ENCODE data around the gene VMP1. TPM values are rescaled to one million over a fixed set of nuclear protein-coding genes. Genes with fewer than 3 reads are reported as not detected.

VMP1 gene
- total and polyA plus RNA-seq, 2 donors (not counting 1 experiment from before 2014, with no cell fraction given) = 20.4 to 83.5 TPM

DNA sequence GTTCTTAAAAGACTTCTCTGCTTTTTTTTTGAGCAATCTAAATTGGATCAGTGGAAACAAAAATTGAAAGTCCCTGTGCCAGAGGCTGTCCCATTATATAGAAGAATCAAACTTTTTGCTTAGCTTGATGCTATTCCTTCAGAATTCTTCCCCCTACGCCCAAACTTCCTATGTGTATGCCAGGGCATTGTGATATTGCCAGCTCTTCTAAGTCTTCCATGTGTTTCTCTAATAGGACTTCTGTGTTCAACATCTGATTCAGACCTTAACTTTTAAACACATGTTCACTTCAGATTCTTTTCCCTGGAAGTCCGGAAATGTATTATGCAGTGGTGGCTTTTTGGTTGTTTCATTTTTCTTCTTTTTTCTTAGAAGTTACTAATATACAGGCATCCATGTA, 19.0 kb upstream of the VMP1 start:
- H3K27me3 Mint-ChIP-seq = no peaks in the 10 kb centered on the region
- Histone ChIP-seq H3K36me3 (replicated peaks in 1 of 2; ENCODE audit: control extremely low read depth in 1 of 2, control insufficient read depth in 1 of 2, extremely low read depth in 1 of 2, insufficient read depth in 2 of 2, low read length in 1 of 2) (peaks cover 30 to 78% of the 10 kb centered on the region in 2 experiments), H2AFZ (ENCODE audit: insufficient read depth, low read depth, low read length, poor library complexity, severe bottlenecking) (no peak overlapping the region), H4K20me1 (ENCODE audit: control insufficient read depth, insufficient read depth, low read length, poor library complexity, severe bottlenecking) (peaks cover 4% of the 10 kb centered on the region), H3K9me3 (ENCODE audit: control extremely low read depth in 1 of 3, control insufficient read depth in 2 of 3, insufficient read depth in 1 of 3, low read length in 2 of 3) (no peaks in the 10 kb centered on the region), H3K27me3 (replicated peaks in 1 of 4; ENCODE audit: control extremely low read depth in 1 of 4, control insufficient read depth in 3 of 4, insufficient read depth in 4 of 4, low read length in 3 of 4) (no peaks in the 10 kb centered on the region), H3K4me1 (ENCODE audit: control insufficient read depth in 2 of 2, insufficient read depth in 2 of 2, low read length in 2 of 2) (no peaks in the 10 kb centered on the region), H3K4me3 (ENCODE audit: control extremely low read depth in 1 of 5, extremely low read depth in 1 of 5, insufficient read depth in 1 of 5, low read depth in 2 of 5, low read length in 4 of 5) (no peak overlapping the region), H3K4me2 (replicated peaks; ENCODE audit: low read depth, low read length, poor library complexity, severe bottlenecking) (no peak overlapping the region), H3K27ac (ENCODE audit: low read length in 2 of 2) (peak overlapping the region in 1 of 2 donors; percentile 12), H3K79me2 (ENCODE audit: control insufficient read depth, insufficient read depth, low read length) (peaks cover 26% of the 10 kb centered on the region), H3K9ac (ENCODE audit: low read length) (no peak overlapping the region)
- TF ChIP-seq CTCF (IDR thresholded peaks at IDR 0.05) (no peak), EZH2 (IDR thresholded peaks at IDR 0.05; ENCODE audit: borderline replicate concordance, insufficient read depth, low read depth, low read length, poor library complexity, severe bottlenecking) (no peak)
- intact Hi-C loops (cut with micrococcal nuclease) = no loop called here
- ATAC-seq (ENCODE audit: low read depth) (no peak), DNase-seq (no peak)
- ChIA-PET POLR2A (no interaction called here), CTCF (interaction anchor here (0.8 to 1.1 kb wide), 3 partner anchors 10 to 26 kb away, joined by 3 read pairs; no protein-coding TSS in a partner anchor)
- H3K27ac Mint-ChIP-seq = no peak overlapping the region
- WGBS (ENCODE audit: insufficient coverage) = no CpG with 5 or more reads among the region's 2 CpGs
- H3K4me1 Mint-ChIP-seq = peaks cover 9% of the 10 kb centered on the region
- H3K4me3 Mint-ChIP-seq = no peak overlapping the region
- H3K9me3 Mint-ChIP-seq (ENCODE audit: insufficient read depth) = no peaks in the 10 kb centered on the region

DNA sequence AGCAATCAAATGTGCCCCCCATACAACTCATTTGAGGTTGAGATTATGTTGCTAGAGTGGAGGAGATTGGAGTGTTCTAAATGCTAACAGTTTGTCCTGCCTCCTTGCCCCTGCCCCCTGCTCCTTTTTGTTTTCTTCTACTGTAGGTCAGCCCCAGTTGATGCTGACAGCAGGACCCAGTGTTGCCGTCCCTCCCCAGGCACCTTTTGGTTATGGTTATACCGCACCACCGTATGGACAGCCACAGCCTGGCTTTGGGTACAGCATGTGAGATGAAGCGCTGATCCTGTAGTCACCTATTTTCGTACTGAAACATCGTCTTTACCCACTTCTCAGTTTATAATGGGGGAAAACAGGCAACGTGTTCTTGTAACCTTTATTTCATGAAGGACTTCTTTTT, 13.9 kb upstream of the VMP1 start:
- 100% methylated on average over 6 of the region's 7 CpGs for WGBS (ENCODE audit: insufficient coverage)
- DNase-seq = no peak
- Mint-ChIP-seq H3K27me3 (no peaks in the 10 kb centered on the region), H3K4me1 (peaks cover 13% of the 10 kb centered on the region), H3K4me3 (no peak overlapping the region), H3K27ac (no peak overlapping the region), H3K9me3 (ENCODE audit: insufficient read depth) (no peaks in the 10 kb centered on the region)
- Histone ChIP-seq H3K4me1 (ENCODE audit: control insufficient read depth in 2 of 2, insufficient read depth in 2 of 2, low read length in 2 of 2) (no peaks in the 10 kb centered on the region), H3K27ac (ENCODE audit: low read length in 2 of 2) (no peak overlapping the region), H4K20me1 (ENCODE audit: control insufficient read depth, insufficient read depth, low read length, poor library complexity, severe bottlenecking) (peaks cover 22% of the 10 kb centered on the region), H3K9ac (ENCODE audit: low read length) (no peak overlapping the region), H3K4me2 (replicated peaks; ENCODE audit: low read depth, low read length, poor library complexity, severe bottlenecking) (no peak overlapping the region), H3K27me3 (replicated peaks in 1 of 4; ENCODE audit: control extremely low read depth in 1 of 4, control insufficient read depth in 3 of 4, insufficient read depth in 4 of 4, low read length in 3 of 4) (no peaks in the 10 kb centered on the region), H2AFZ (ENCODE audit: insufficient read depth, low read depth, low read length, poor library complexity, severe bottlenecking) (no peak overlapping the region), H3K36me3 (replicated peaks in 1 of 2; ENCODE audit: control extremely low read depth in 1 of 2, control insufficient read depth in 1 of 2, extremely low read depth in 1 of 2, insufficient read depth in 2 of 2, low read length in 1 of 2) (peaks cover 31 to 78% of the 10 kb centered on the region in 2 experiments), H3K79me2 (ENCODE audit: control insufficient read depth, insufficient read depth, low read length) (peaks cover 37% of the 10 kb centered on the region), H3K4me3 (ENCODE audit: control extremely low read depth in 1 of 5, extremely low read depth in 1 of 5, insufficient read depth in 1 of 5, low read depth in 2 of 5, low read length in 4 of 5) (no peak overlapping the region), H3K9me3 (ENCODE audit: control extremely low read depth in 1 of 3, control insufficient read depth in 2 of 3, insufficient read depth in 1 of 3, low read length in 2 of 3) (no peaks in the 10 kb centered on the region)
- ChIA-PET CTCF (no interaction called here), POLR2A (no interaction called here)
- no peak for ATAC-seq (ENCODE audit: low read depth)
- intact Hi-C loops (cut with micrococcal nuclease) = no loop called here
- no peak for TF ChIP-seq EZH2 (IDR thresholded peaks at IDR 0.05; ENCODE audit: borderline replicate concordance, insufficient read depth, low read depth, low read length, poor library complexity, severe bottlenecking)
- no peak for TF ChIP-seq CTCF (IDR thresholded peaks at IDR 0.05)

Measured in B cell (primary cell).